Measurements from ENCODE around the gene GJB2.

DNA sequence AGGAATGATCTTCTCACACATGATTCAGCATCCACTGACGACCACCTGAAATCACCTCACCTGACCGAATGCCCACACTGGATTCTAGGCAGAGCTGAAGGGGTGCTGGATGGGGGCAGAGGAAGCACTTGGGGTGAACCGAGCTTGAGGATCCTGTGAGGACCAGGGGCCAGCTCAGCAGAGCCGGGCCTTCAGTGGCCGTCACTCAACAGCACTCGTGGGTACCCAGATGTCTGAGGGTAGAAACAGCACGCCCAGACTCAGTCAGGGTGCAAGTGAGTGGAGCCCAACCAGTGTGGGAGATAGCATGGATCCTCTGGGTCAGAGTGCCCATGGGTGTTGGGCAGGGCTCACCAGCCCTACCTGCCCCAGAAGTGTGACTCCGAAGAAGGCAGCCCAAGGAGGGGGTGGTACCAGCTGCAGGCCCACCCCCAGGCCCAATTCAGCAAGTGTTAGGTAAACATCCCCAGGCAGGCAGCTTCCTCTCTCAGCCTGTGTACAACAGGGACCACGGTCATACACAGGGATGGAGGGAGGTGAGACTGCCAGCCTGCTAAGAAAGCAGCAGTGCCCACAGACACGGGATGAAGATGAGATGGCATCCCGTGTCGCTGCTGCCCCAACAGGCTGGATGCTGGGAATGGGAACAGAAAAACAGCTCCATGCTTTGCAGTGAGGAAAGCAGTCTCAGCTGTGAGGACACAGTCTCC lies 48.4 kb downstream of the GJB2 start:
- TF ChIP-seq, protein P1, sequence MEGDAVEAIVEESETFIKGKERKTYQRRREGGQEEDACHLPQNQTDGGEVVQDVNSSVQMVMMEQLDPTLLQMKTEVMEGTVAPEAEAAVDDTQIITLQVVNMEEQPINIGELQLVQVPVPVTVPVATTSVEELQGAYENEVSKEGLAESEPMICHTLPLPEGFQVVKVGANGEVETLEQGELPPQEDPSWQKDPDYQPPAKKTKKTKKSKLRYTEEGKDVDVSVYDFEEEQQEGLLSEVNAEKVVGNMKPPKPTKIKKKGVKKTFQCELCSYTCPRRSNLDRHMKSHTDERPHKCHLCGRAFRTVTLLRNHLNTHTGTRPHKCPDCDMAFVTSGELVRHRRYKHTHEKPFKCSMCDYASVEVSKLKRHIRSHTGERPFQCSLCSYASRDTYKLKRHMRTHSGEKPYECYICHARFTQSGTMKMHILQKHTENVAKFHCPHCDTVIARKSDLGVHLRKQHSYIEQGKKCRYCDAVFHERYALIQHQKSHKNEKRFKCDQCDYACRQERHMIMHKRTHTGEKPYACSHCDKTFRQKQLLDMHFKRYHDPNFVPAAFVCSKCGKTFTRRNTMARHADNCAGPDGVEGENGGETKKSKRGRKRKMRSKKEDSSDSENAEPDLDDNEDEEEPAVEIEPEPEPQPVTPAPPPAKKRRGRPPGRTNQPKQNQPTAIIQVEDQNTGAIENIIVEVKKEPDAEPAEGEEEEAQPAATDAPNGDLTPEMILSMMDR (IDR thresholded peaks at IDR 0.05; ENCODE audit: low read depth, low read length): no peak
- TF ChIP-seq, protein P2, sequence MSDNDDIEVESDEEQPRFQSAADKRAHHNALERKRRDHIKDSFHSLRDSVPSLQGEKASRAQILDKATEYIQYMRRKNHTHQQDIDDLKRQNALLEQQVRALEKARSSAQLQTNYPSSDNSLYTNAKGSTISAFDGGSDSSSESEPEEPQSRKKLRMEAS (IDR thresholded peaks at IDR 0.05; ENCODE audit: low read depth, low read length): no peak

Measured in NB4 (cell line).